ENCODE results near the gene SRC. TPM values are rescaled to one million over a fixed set of nuclear protein-coding genes. Genes with fewer than 3 reads are reported as not detected.

SRC gene
- total RNA-seq, 4 donors from 2014 or later = 17.1 to 23.7 (median 17.8) TPM

DNA sequence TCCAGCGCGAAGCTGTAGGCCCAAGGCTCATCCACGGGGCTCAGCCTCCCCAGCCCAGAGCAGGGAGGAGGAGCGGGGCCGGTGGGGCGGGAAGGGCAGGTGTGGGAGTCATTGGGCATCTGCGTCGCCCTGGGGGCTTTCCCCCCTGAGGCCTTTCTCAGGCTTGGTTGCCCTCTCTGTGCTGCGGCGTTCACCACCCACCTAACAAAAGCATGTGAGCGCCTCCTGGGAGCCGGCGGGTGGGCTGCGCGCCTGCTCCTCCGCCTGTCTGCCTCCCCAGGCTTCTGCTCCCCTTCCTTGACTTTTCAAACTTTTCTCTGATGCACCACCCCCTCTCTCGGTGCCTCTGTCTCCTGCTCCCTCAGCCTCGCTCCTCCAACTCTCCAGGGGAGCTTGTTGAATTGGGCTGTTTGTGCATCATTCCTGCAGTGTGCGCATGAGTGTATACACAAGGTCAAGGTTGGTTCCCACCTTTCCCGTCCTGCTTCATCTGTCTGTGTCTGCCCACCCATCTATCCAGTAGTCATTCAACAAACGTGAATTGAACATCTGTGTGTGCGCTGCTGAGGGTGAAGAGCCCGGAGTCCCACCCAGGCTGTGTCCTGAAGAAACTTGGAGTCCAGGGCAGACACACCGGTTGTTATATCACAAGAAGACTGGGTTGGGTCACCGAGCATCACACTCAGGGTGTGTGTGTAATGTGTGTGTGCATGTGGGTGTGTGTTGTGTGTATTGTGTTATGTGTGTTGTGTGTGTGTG is 92.7 kb downstream of the SRC start:
- intact Hi-C loops (cut with DNase I) = no loop called here
- H3K27me3 ChIP-seq = no peaks in the 10 kb centered on the region
- no peak overlapping the region for H3K4me3 ChIP-seq (replicated peaks in 1 of 3)
- TF ChIP-seq, protein P1, sequence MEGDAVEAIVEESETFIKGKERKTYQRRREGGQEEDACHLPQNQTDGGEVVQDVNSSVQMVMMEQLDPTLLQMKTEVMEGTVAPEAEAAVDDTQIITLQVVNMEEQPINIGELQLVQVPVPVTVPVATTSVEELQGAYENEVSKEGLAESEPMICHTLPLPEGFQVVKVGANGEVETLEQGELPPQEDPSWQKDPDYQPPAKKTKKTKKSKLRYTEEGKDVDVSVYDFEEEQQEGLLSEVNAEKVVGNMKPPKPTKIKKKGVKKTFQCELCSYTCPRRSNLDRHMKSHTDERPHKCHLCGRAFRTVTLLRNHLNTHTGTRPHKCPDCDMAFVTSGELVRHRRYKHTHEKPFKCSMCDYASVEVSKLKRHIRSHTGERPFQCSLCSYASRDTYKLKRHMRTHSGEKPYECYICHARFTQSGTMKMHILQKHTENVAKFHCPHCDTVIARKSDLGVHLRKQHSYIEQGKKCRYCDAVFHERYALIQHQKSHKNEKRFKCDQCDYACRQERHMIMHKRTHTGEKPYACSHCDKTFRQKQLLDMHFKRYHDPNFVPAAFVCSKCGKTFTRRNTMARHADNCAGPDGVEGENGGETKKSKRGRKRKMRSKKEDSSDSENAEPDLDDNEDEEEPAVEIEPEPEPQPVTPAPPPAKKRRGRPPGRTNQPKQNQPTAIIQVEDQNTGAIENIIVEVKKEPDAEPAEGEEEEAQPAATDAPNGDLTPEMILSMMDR (IDR thresholded peaks at IDR 0.05) = no peak
- TF ChIP-seq POLR2A (IDR thresholded peaks at IDR 0.05) = no peak
- H3K27ac ChIP-seq = no peak overlapping the region
- H3K4me1 ChIP-seq = no peaks in the 10 kb centered on the region
- no peak for DNase-seq
- no peaks in the 10 kb centered on the region for H3K36me3 ChIP-seq
- H3K9me3 ChIP-seq = no peaks in the 10 kb centered on the region
- 79 to 84% methylated on average over 22 to 25 of the region's 25 CpGs for WGBS, 2 donors

DNA sequence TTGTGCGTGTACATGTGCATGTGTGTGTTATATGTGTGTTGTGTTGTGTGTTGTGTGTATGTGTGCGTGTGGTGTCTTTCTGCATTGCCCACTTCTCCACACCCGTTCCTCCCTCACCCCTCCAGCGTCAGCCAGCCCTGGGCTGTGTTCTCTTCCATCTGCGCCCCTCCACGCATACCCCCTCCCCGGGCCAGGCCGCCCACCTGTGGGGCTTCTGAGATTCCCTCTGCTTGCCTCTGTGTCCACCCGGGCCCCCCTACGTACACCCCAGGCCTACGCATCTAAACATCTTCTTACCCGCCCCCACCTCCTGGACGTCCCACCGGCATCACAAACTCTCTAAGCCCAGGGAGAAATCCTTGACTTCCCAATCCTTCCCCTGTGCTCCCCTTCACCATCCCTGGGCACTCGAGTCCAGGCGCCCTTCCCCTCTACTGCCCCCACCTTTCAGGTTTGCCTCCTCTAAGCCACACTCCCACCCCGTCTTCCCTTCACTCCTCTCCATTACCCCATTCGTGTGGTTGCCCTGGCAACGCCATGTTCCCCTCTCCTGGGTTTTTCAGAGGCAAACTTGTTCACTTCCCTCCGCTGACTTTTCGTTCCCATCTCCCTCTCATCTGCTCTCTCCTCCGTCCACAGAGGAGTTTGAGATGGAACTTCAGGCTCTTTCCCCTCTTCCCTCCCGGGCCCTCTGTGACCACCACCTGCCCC is 93.4 kb downstream of the SRC start:
- Histone ChIP-seq H3K4me1 (no peaks in the 10 kb centered on the region), H3K36me3 (no peaks in the 10 kb centered on the region), H3K27me3 (no peaks in the 10 kb centered on the region), H3K9me3 (no peaks in the 10 kb centered on the region), H3K4me3 (replicated peaks in 1 of 3) (no peak overlapping the region), H3K27ac (no peak overlapping the region)
- TF ChIP-seq, protein P1 (IDR thresholded peaks at IDR 0.05) = no peak
- TF ChIP-seq POLR2A (IDR thresholded peaks at IDR 0.05) = no peak
- intact Hi-C loops (cut with DNase I) = no loop called here
- 56 to 63% methylated on average over 23 of the region's 23 CpGs for WGBS, 2 donors
- no peak for DNase-seq

DNA sequence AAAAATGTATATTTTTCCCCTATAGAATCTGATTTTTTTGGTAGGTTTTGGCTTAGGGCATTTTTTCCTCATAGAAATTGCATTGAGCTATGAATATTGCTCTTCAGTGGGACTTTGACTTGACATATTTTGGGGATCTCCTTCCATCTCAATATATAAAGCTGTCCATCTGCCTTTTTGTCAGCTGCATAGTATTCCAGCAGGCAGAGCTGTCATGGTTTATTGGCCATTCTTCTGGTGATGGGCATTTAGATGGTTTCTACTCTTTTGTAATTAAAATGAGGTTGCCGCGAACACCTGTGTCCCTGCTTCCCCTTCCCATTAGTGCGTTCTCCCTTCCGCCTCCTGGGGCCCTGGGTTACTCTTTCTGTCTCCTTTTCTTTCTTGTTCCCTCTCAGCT is 95.1 kb downstream of the SRC start:
- Histone ChIP-seq H3K36me3 (no peaks in the 10 kb centered on the region), H3K4me3 (replicated peaks in 1 of 3) (no peak overlapping the region), H3K27ac (no peak overlapping the region), H3K27me3 (no peaks in the 10 kb centered on the region), H3K9me3 (no peaks in the 10 kb centered on the region), H3K4me1 (no peaks in the 10 kb centered on the region)
- intact Hi-C loops (cut with DNase I) = no loop called here
- whole genome bisulfite sequencing, 2 donors = 92 to 94% methylated on average over 4 of the region's 4 CpGs
- TF ChIP-seq, protein P1 (IDR thresholded peaks at IDR 0.05) = no peak
- TF ChIP-seq POLR2A (IDR thresholded peaks at IDR 0.05) = no peak
- DNase-seq = no peak

DNA sequence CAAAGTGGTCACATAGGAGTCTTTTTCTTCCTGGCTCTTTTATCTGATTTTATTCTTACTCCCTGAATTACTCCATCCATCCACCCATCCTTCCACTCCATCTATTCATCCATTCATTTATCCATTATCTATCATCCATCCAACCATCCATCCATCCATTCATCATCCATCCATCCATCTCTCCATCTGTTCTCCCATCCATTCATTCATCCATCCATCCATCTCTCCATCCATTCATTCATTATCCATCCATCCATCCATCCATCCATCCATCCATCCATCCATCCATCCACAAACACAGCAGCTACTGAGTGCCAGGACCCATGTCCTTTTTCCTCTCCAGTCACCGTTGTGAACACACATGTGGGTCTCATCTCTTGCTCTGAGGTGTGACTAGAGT is 96.6 kb downstream of the SRC start:
- H3K27ac ChIP-seq = no peak overlapping the region
- no peaks in the 10 kb centered on the region for H3K36me3 ChIP-seq
- H3K27me3 ChIP-seq = no peaks in the 10 kb centered on the region
- intact Hi-C loops (cut with DNase I) = no loop called here
- TF ChIP-seq, protein P1 (IDR thresholded peaks at IDR 0.05) = no peak
- no peak for TF ChIP-seq POLR2A (IDR thresholded peaks at IDR 0.05)
- H3K4me1 ChIP-seq = no peaks in the 10 kb centered on the region
- DNase-seq = no peak
- 73 to 74% methylated on average over 1 of the region's 1 CpG for WGBS, 2 donors
- no peak overlapping the region for H3K4me3 ChIP-seq (replicated peaks in 1 of 3)
- no peaks in the 10 kb centered on the region for H3K9me3 ChIP-seq

DNA sequence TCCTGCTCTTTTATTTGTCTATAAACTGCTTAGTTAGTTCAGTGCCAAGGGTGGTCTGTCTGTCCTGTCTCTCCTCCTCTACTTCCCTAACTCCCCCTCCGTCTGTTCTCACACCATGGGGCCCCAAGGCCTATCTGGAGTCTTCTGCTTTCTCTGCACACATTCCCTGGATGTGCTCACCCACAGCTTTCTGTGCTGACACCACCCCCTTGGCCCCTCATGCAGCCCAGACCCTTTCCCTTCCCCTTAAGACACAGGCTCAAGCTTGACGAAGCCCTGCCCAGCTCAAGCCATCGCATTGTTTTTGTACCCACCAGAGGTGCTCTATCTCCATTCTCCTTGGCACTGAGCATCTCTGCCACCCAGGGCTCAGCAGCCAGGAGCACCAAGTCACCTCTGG is 97.0 kb downstream of the SRC start:
- 80 to 84% methylated on average over 3 of the region's 3 CpGs for WGBS, 2 donors
- Histone ChIP-seq H3K27ac (no peak overlapping the region), H3K4me3 (replicated peaks in 1 of 3) (no peak overlapping the region), H3K9me3 (no peaks in the 10 kb centered on the region), H3K4me1 (no peaks in the 10 kb centered on the region), H3K36me3 (no peaks in the 10 kb centered on the region), H3K27me3 (no peaks in the 10 kb centered on the region)
- DNase-seq = no peak
- TF ChIP-seq, protein P1 (IDR thresholded peaks at IDR 0.05) = no peak
- TF ChIP-seq POLR2A (IDR thresholded peaks at IDR 0.05) = no peak
- intact Hi-C loops (cut with DNase I) = no loop called here

Data from thyroid gland (tissue), 4 donors.